ENCODE data around the gene TIAL1.

TIAL1 gene

DNA sequence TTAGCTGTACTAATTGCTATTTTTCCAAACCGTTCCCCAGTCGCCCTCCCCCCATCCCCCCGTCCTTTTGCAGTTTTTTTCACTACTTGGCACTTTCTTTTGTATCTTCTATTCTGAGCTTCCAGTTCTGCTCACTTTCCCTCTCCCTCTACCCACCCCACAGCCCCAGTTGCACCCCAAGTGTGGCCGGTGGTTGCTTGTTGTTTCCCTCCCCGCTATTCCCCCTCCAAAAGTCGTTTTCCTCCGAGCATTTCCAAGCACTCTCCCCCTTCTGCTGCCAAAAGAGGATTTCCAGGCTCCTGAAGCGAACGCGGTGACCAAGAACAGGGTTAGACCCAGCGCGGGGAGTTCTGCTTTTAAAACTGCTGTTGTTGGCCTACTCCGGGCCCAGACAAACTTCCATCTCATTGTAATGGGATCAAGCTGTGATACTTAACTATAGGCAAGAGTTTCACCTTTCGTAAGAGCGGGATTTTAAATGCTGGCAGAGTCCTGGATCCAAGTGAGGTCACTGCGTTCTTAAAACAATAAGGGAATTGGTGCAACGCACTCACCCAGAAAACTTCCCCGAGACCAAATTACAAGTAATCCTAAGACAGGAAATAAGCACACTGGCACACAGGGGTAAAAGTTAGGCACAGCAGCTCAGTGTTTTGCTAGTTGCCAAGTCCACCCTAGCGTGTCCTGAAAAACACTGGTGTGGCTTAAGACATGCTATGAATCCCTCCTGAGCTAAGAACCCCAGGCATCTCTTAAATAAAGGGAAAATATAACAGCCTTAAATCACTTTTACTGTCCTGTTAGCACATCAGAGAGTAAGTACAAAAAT, 52.7 kb downstream of the TIAL1 start:
- peaks cover 18% of the 10 kb centered on the region for H3K4me1 ChIP-seq (ENCODE audit: control insufficient read depth, insufficient read depth, low read length)
- no peak for DNase-seq (ENCODE audit: low read depth)
- peaks cover 4% of the 10 kb centered on the region for H3K9me3 ChIP-seq (ENCODE audit: control insufficient read depth, low read length)
- H3K36me3 ChIP-seq (ENCODE audit: control insufficient read depth, insufficient read depth, low read length, severe bottlenecking) = no peaks in the 10 kb centered on the region
- H3K4me3 ChIP-seq (ENCODE audit: low read length) = peak overlapping the region; percentile 84
- H3K27me3 ChIP-seq (replicated peaks; ENCODE audit: control insufficient read depth, insufficient read depth, low read length) = peaks cover 17% of the 10 kb centered on the region
- H3K9ac ChIP-seq (ENCODE audit: low read length) = peak overlapping the region; percentile 69

DNA sequence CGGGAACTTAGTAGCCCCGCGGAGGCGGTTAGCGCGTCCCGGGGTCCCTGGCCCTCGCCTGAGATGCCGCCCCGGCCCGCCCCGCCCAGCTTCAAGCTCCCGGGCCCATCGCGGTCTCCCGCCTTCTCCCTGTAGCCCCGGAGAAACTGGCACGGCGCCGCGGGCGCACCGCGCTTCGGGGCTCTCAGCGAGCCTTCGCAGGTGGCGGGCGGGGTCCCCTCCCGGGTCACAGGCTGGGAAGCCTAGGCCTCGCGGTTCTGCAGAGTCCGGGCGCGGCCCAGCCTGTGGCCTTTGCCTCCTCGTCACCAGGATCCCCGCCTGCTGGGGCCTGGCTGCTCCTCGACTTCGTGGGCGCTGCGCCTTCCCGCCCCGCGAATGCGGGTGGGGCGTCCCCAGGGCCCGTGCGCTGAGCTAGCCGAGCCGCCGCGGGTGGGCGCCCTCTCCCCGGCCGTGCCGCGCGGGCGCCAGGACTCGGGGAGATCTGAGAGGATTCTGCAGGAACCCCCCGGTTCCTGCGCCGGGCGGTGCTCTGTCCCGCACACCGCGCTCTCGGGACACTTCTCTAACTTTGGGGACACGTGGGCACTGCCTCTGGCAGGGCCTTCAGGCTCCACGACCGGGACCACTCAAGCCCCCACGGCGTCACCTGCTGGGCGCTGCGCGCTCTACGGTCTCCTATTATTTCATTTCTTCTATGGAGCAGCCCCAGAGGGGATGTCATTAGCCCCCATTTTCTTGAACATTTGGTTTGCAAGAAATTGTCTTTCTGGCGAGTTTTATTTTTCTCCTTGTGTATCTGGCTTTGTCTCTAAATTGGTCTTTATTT, 53.6 kb downstream of the TIAL1 start:
- H3K27me3 ChIP-seq (replicated peaks; ENCODE audit: control insufficient read depth, insufficient read depth, low read length) = peaks cover 9% of the 10 kb centered on the region
- H3K36me3 ChIP-seq (ENCODE audit: control insufficient read depth, insufficient read depth, low read length, severe bottlenecking) = no peaks in the 10 kb centered on the region
- H3K4me3 ChIP-seq (ENCODE audit: low read length) = peak overlapping the region; percentile 84
- peak overlapping the region; percentile 69 for H3K9ac ChIP-seq (ENCODE audit: low read length)
- H3K9me3 ChIP-seq (ENCODE audit: control insufficient read depth, low read length) = no peaks in the 10 kb centered on the region
- H3K4me1 ChIP-seq (ENCODE audit: control insufficient read depth, insufficient read depth, low read length) = peaks cover 18% of the 10 kb centered on the region
- DNase-seq (ENCODE audit: low read depth) = peak; percentile 73

GRCh38 chr10:119542357-119542987, 54.3 kb downstream of the TIAL1 start, which contains the start of gene RGS10:
Gene RGS10 (minus strand): TSS chr10:119542719. CDS start chr10:119542638, 81 bp downstream.
- Histone ChIP-seq H3K27me3 (replicated peaks; ENCODE audit: control insufficient read depth, insufficient read depth, low read length) (peaks cover 2% of the 10 kb centered on the region), H3K9ac (ENCODE audit: low read length) (peak within 1 kb of the TSS; percentile 80), H3K9me3 (ENCODE audit: control insufficient read depth, low read length) (no peaks in the 10 kb centered on the region), H3K36me3 (ENCODE audit: control insufficient read depth, insufficient read depth, low read length, severe bottlenecking) (no peaks in the 10 kb centered on the region), H3K4me1 (ENCODE audit: control insufficient read depth, insufficient read depth, low read length) (peaks cover 18% of the 10 kb centered on the region), H3K4me3 (ENCODE audit: low read length) (peak within 1 kb of the TSS; percentile 84)
- DNase-seq (ENCODE audit: low read depth) = peak; percentile 89

- no peaks in the 10 kb centered on the region for H3K9me3 ChIP-seq (ENCODE audit: control insufficient read depth, low read length)
- H3K4me3 ChIP-seq (ENCODE audit: low read length) = peak overlapping the region; percentile 84
- H3K27me3 ChIP-seq (replicated peaks; ENCODE audit: control insufficient read depth, insufficient read depth, low read length) = no peaks in the 10 kb centered on the region
- no peaks in the 10 kb centered on the region for H3K36me3 ChIP-seq (ENCODE audit: control insufficient read depth, insufficient read depth, low read length, severe bottlenecking)
- H3K4me1 ChIP-seq (ENCODE audit: control insufficient read depth, insufficient read depth, low read length) = peaks cover 18% of the 10 kb centered on the region
- peak overlapping the region; percentile 80 for H3K9ac ChIP-seq (ENCODE audit: low read length)
- peak; percentile 66 for DNase-seq (ENCODE audit: low read depth)
These were observed 55.1 kb downstream of the TIAL1 start for GRCh38 chr10:119541459-119542356.

DNA sequence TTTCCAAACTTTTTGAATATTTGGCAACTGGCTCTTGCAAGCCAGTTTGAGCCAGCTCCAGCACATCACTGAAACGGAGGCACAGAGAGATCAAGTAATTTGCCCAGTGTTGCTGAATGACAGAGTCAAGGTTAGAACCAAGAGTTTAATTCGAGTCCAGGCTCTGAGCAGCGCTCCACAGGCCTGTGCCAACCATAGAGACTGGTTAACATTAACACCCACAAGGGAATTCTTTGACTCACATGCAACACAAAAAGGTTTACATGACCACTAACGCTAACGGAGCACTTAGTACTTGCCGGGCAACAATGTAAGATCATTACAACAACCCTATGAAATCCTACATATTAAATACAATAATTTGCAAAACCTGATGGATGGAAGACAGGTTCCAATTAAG, 55.7 kb downstream of the TIAL1 start:
- no peaks in the 10 kb centered on the region for H3K36me3 ChIP-seq (ENCODE audit: control insufficient read depth, insufficient read depth, low read length, severe bottlenecking)
- no peak overlapping the region for H3K9ac ChIP-seq (ENCODE audit: low read length)
- peak overlapping the region; percentile 84 for H3K4me3 ChIP-seq (ENCODE audit: low read length)
- no peaks in the 10 kb centered on the region for H3K9me3 ChIP-seq (ENCODE audit: control insufficient read depth, low read length)
- H3K27me3 ChIP-seq (replicated peaks; ENCODE audit: control insufficient read depth, insufficient read depth, low read length) = no peaks in the 10 kb centered on the region
- DNase-seq (ENCODE audit: low read depth) = peak; percentile 43
- peaks cover 18% of the 10 kb centered on the region for H3K4me1 ChIP-seq (ENCODE audit: control insufficient read depth, insufficient read depth, low read length)

DNA sequence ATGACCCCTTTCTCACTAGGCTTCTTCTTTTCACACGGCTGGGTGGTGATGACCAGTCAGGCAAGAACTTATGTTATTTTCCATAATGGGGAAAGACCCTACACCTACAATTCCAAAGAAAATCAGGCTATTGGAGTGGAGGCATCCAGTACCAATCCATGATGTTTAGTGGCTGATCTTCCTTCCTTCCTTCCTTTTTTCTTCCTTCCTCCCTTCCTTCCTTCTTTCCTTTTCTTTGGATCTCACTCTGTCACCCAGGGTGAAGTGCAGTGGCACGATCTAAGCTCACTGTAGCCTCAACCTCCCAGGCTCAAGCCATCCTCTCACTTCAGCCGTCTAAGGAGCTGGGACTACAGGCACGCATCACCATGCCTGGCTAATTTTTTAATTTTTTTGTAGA, 56.7 kb downstream of the TIAL1 start:
- H3K4me1 ChIP-seq (ENCODE audit: control insufficient read depth, insufficient read depth, low read length) = peaks cover 18% of the 10 kb centered on the region
- H3K27me3 ChIP-seq (replicated peaks; ENCODE audit: control insufficient read depth, insufficient read depth, low read length) = no peaks in the 10 kb centered on the region

GRCh38 chr10:119539359-119539825, 57.4 kb downstream of the TIAL1 start:
- Histone ChIP-seq H3K4me1 (ENCODE audit: control insufficient read depth, insufficient read depth, low read length) (peaks cover 17% of the 10 kb centered on the region), H3K36me3 (ENCODE audit: control insufficient read depth, insufficient read depth, low read length, severe bottlenecking) (no peaks in the 10 kb centered on the region), H3K4me3 (ENCODE audit: low read length) (no peak overlapping the region), H3K9me3 (ENCODE audit: control insufficient read depth, low read length) (no peaks in the 10 kb centered on the region), H3K27me3 (replicated peaks; ENCODE audit: control insufficient read depth, insufficient read depth, low read length) (no peaks in the 10 kb centered on the region), H3K9ac (ENCODE audit: low read length) (no peak overlapping the region)
- DNase-seq (ENCODE audit: low read depth) = no peak

More for the DNA sequence above, 56.7 kb downstream of the TIAL1 start:
- Histone ChIP-seq H3K4me3 (ENCODE audit: low read length) (no peak overlapping the region), H3K9ac (ENCODE audit: low read length) (no peak overlapping the region), H3K36me3 (ENCODE audit: control insufficient read depth, insufficient read depth, low read length, severe bottlenecking) (no peaks in the 10 kb centered on the region), H3K9me3 (ENCODE audit: control insufficient read depth, low read length) (no peaks in the 10 kb centered on the region)
- no peak for DNase-seq (ENCODE audit: low read depth)

DNA sequence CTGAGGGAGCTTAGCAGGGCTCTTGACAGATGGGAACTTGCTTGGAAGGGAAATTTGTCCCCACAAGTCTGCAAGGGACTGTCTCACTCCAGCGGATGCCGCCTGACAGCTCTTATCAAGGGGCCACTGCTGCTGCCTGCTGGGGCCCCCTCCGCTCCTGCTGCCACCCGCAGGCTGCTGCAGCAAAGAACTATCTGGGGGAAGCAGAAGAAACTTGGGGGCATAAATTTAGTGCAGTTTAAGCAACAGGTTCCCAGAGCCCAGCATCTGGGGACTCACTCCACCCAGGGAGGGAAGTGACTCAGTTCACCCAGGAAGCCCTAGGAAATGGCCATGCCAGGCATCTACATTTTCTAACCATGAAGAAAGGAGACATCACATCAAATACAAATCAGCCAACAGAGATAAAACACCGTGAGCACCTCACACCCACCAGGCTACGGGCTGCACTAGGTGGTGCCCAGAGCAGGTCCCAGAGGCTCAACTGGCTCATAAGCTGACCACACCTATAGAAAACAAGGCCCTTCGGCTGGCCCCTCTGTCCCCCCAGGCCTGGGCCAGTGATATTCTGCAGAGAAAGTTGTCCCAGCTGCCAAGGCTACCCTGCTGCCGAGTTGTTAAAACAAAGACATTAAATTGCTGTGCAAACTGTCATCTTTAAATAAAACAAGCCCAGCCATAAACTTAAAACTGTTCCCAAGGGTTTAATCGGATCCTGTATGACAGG, 58.0 kb downstream of the TIAL1 start:
- Histone ChIP-seq H3K36me3 (ENCODE audit: control insufficient read depth, insufficient read depth, low read length, severe bottlenecking) (no peaks in the 10 kb centered on the region), H3K9me3 (ENCODE audit: control insufficient read depth, low read length) (no peaks in the 10 kb centered on the region), H3K4me3 (ENCODE audit: low read length) (no peak overlapping the region), H3K4me1 (ENCODE audit: control insufficient read depth, insufficient read depth, low read length) (peaks cover 11% of the 10 kb centered on the region), H3K9ac (ENCODE audit: low read length) (no peak overlapping the region), H3K27me3 (replicated peaks; ENCODE audit: control insufficient read depth, insufficient read depth, low read length) (no peaks in the 10 kb centered on the region)
- no peak for DNase-seq (ENCODE audit: low read depth)

DNA sequence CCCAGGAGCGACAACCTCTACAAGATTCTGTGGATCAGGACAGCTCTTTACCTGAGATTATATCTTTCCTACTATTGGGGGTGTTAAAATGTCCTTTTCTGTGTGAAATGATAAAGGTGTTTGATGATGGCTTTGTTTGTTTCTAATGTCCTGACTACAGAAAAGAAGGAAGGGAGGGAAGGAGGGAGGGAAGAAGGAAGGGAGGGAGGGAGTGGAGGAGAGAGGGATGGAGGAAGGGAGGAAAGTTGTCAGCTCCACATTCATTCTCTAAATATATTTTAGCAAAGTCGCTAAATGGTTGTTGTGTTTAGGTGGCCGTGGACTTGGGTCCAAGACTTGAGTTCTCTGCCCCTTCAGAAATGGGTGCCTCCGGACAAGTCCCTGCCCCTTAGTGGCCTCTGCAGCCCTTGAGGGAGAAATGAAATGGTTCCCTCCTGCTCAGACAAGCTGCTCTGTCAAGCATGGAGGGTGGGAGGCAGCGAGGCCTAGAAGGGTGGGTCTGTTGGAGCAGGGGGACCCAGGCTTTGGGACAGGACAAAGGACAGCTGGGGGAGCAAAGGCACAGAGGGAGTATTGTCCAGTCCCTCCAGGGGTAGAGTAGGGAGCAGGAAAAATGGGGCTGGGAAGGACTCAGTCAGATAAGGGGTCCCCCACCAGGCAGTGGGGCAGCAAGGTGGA, 58.7 kb downstream of the TIAL1 start:
- peaks cover 6% of the 10 kb centered on the region for H3K4me1 ChIP-seq (ENCODE audit: control insufficient read depth, insufficient read depth, low read length)
- H3K4me3 ChIP-seq (ENCODE audit: low read length) = no peak overlapping the region
- no peaks in the 10 kb centered on the region for H3K9me3 ChIP-seq (ENCODE audit: control insufficient read depth, low read length)
- no peak for DNase-seq (ENCODE audit: low read depth)
- no peaks in the 10 kb centered on the region for H3K36me3 ChIP-seq (ENCODE audit: control insufficient read depth, insufficient read depth, low read length, severe bottlenecking)
- no peak overlapping the region for H3K9ac ChIP-seq (ENCODE audit: low read length)
- H3K27me3 ChIP-seq (replicated peaks; ENCODE audit: control insufficient read depth, insufficient read depth, low read length) = no peaks in the 10 kb centered on the region

All from adipocyte (in vitro differentiated cells).